ENCODE measurements around the gene CYGB. TPM values are rescaled to one million over a fixed set of nuclear protein-coding genes. Genes with fewer than 3 reads are reported as not detected.

The CYGB gene
- total RNA-seq: 126 and 147 TPM in 2 replicates

GRCh38 chr17:76537578-76538280, at the start of gene CYGB:
CYGB (minus strand) TSS chr17:76537709; CDS start chr17:76537542, 167 bp downstream.

GRCh38 chr17:76585649-76586593, 48.4 kb upstream of the CYGB start, which contains the start of gene ST6GALNAC2:
ST6GALNAC2 (minus strand) TSS chr17:76585860; CDS start chr17:76585808, 52 bp downstream.

GRCh38 chr17:76539631-76540271, 2.2 kb upstream of the CYGB start, which contains the start of gene PRCD:
PRCD (plus strand) TSS chr17:76540044; CDS start chr17:76540142, 98 bp downstream.

GRCh38 chr17:76501018-76501826, 36.3 kb downstream of the CYGB start, which contains the start of gene RHBDF2:
RHBDF2 (minus strand) TSS chr17:76501423; CDS start chr17:76481524, 19,899 bp downstream.

Other genes with a start within 250 kb of the CYGB start
- 0.98 and 1.8 TPM in 2 replicates for gene QRICH2, start 229.4 kb downstream of the CYGB start, total RNA-seq
- 23.1 and 35.4 TPM in 2 replicates for gene PRPSAP1, start 183.8 kb downstream of the CYGB start, total RNA-seq
- gene SPHK1, start 153.1 kb downstream of the CYGB start, total RNA-seq: 51.0 and 55.1 TPM in 2 replicates
- 19.2 and 25.5 TPM in 2 replicates for gene UBE2O, start 84.6 kb downstream of the CYGB start, total RNA-seq
- gene AANAT, start 70.1 kb downstream of the CYGB start, total RNA-seq: not detected in 2 replicates
- gene RHBDF2, start 36.3 kb downstream of the CYGB start, total RNA-seq: 5.2 and 10.5 TPM in 2 replicates
- gene PRCD, start 2.3 kb upstream of the CYGB start, total RNA-seq: 5.7 and 6.6 TPM in 2 replicates
- 1.9 TPM in 1 of 2 replicates, not detected in the other for gene ST6GALNAC2, start 48.2 kb upstream of the CYGB start, total RNA-seq
- not detected in 2 replicates for gene ST6GALNAC1, start 106.0 kb upstream of the CYGB start, total RNA-seq
- gene MXRA7, start 173.3 kb upstream of the CYGB start, total RNA-seq: 199 and 212 TPM in 2 replicates
- gene JMJD6, start 188.9 kb upstream of the CYGB start, total RNA-seq: 14.2 and 14.9 TPM in 2 replicates
- 23.8 and 37.0 TPM in 2 replicates for gene METTL23, start 189.1 kb upstream of the CYGB start, total RNA-seq
- gene SRSF2, start 199.6 kb upstream of the CYGB start, total RNA-seq: 135 and 164 TPM in 2 replicates
- 15.0 and 15.1 TPM in 2 replicates for gene MFSD11, start 200.4 kb upstream of the CYGB start, total RNA-seq

Data from cardiac ventricle fibroblast (primary cell).